K562 (cell line): ENCODE results near the gene SFN. TPM values are rescaled to one million over a fixed set of nuclear protein-coding genes. Genes with fewer than 3 reads are reported as not detected.

Source experiments
- ARNT ChIP-seq, 2 experiments: fragments of 450-650 bp; IDR thresholded peaks; 2 replicates each; pipeline ENCODE4 v1.6.1; 2016; ENCODE audit warnings: mild to moderate bottlenecking in 1 of 2
- ATF1 ChIP-seq, 2 experiments: fragments of 450-650 bp in 1 of 2; IDR thresholded peaks; 2 replicates each; pipeline ENCODE4 v1.6.1; 2016; ENCODE audit warnings: missing compliant biosample characterization in 1 of 2, missing genetic modification characterization in 1 of 2
- HNRNPLL ChIP-seq: fragments of 200-400 bp; formaldehyde crosslinking; IDR thresholded peaks from 2 replicates; pipeline ENCODE4 v1.6.1; 2017; ENCODE audit warnings: low read length, low read depth, mild to moderate bottlenecking; ENCODE audit not compliant: poor library complexity, severe bottlenecking
- KDM1A ChIP-seq, 2 experiments: fragments of 450-650 bp; IDR thresholded peaks; 2 replicates each; pipeline ENCODE4 v1.6.1; 2016; ENCODE audit warnings: mild to moderate bottlenecking in 2 of 2
- KLF13 ChIP-seq: fragments of 450-650 bp; IDR thresholded peaks from 2 replicates; pipeline ENCODE4 v1.6.1; 2016; ENCODE audit warnings: missing genetic modification characterization, low read depth, mild to moderate bottlenecking, missing compliant biosample characterization, moderate library complexity, borderline replicate concordance
- MAFK ChIP-seq: IDR thresholded peaks from 2 replicates; pipeline ENCODE4 v1.6.1; 2011; ENCODE audit warnings: low read length, improper control_type of control experiment
- NR2C1 ChIP-seq, 2 experiments: fragments of 450-650 bp; IDR thresholded peaks; 2 replicates each; pipeline ENCODE4 v1.6.1; 2017; ENCODE audit warnings: mild to moderate bottlenecking in 2 of 2, antibody characterized with exemption in 1 of 2, inconsistent platforms in 1 of 2, missing compliant biosample characterization in 1 of 2, missing genetic modification characterization in 1 of 2
- PPARD ChIP-seq: fragments of 250-450 bp; sonication (Bioruptor Pico); IDR thresholded peaks from 2 replicates; pipeline ENCODE4 v1.8.0; 2022; ENCODE audit warnings: inconsistent platforms, mild to moderate bottlenecking, moderate library complexity
- RB1 ChIP-seq: fragments of 450-650 bp; IDR thresholded peaks from 2 replicates; pipeline ENCODE4 v1.6.1; 2017; ENCODE audit warnings: low read depth, mild to moderate bottlenecking
- SIN3B ChIP-seq: fragments of 450-650 bp; IDR thresholded peaks from 2 replicates; pipeline ENCODE4 v1.6.1; 2017; ENCODE audit warnings: low read depth, mild to moderate bottlenecking, moderate library complexity
- SNRNP70 ChIP-seq: fragments of 200-400 bp; formaldehyde crosslinking; optimal IDR thresholded peaks from 2 replicates; pipeline ENCODE3; 2017; ENCODE audit warnings: low read depth, low read length
- TAF1 ChIP-seq: IDR thresholded peaks from 2 replicates; pipeline ENCODE4 v1.6.1; 2011; ENCODE audit warnings: mild to moderate bottlenecking, low read length, moderate library complexity; ENCODE audit not compliant: insufficient read depth, control insufficient read depth, severe bottlenecking; ENCODE audit errors: extremely low read depth
- ZC3H8 ChIP-seq: fragments of 450-650 bp; IDR thresholded peaks from 2 replicates; pipeline ENCODE4 v1.6.1; 2017
- ZFP1 ChIP-seq: fragments of 450-650 bp; formaldehyde crosslinking; IDR thresholded peaks from 2 replicates; pipeline ENCODE4 v1.4.0; 2020; ENCODE audit warnings: mild to moderate bottlenecking, mixed read lengths
- ZNF707 ChIP-seq: fragments of 250-450 bp; sonication (Bioruptor Pico); conservative IDR thresholded peaks from 2 replicates; pipeline ENCODE4 v1.8.0; 2022; ENCODE audit warnings: inconsistent platforms, mild to moderate bottlenecking, moderate library complexity
- ZZZ3 ChIP-seq: fragments of 450-650 bp; IDR thresholded peaks from 2 replicates; pipeline ENCODE4 v1.6.1; 2016; ENCODE audit warnings: antibody characterized with exemption, mild to moderate bottlenecking, moderate library complexity
- polyA plus RNA-seq, 8 experiments: library from polyadenylated mRNA; depleted of rRNA in 4 of 8; stranded (reverse) in 5 of 8; unstranded in 3 of 8; fragments of >200 nt; fragmentation: Nextera tagmentation in 2 of 8; fragmentation: Illumina TruSeq in 1 of 8; extraction: Ambion mirVana in 2 of 8; extraction: Trizol in 1 of 8; gene quantifications; 2 replicates each; pipeline versions ENCODE4 v1.2.1 to v1.2.3, GENCODE V29; 2011 to 2014; ENCODE audit warnings: inconsistent platforms in 1 of 8, missing spikeins in 1 of 8
- total RNA-seq, 7 experiments: library from RNA; depleted of rRNA in 6 of 7; stranded (reverse); fragments of >200 nt in 6 of 7; fragmentation: Illumina TruSeq in 2 of 7; extraction: Trizol in 2 of 7; gene quantifications; 2 replicates each; pipeline versions ENCODE4 v1.2.1 to v1.2.3, GENCODE V29; 2011 to 2021; ENCODE audit warnings: low replicate concordance in 1 of 7
- TF ChIP-seq, protein P1 (sequence below): sonication (generic); formaldehyde crosslinking; IDR thresholded peaks from 2 replicates; pipeline ENCODE4 v1.8.1; 2022; ENCODE audit warnings: missing genetic modification reagents
- TF ChIP-seq, protein P2 (sequence below): fragments of 450-650 bp; formaldehyde crosslinking; IDR thresholded peaks from 2 replicates; pipeline ENCODE4 v1.4.0; 2022; ENCODE audit warnings: missing genetic modification characterization
- TF ChIP-seq, protein P3 (sequence below): fragments of 250-450 bp; sonication (Bioruptor Pico); IDR thresholded peaks from 2 replicates; pipeline ENCODE4 v1.8.0; 2022; ENCODE audit warnings: moderate library complexity, mild to moderate bottlenecking, inconsistent platforms
- TF ChIP-seq, protein P4 (sequence below): fragments of 450-650 bp; formaldehyde crosslinking; conservative IDR thresholded peaks from 2 replicates; pipeline ENCODE4 v1.4.0; 2022; ENCODE audit warnings: mild to moderate bottlenecking, missing genetic modification characterization
- TF ChIP-seq, protein P5 (sequence below): fragments of 450-650 bp; formaldehyde crosslinking; IDR thresholded peaks from 2 replicates; pipeline ENCODE4 v1.4.0; 2022; ENCODE audit warnings: missing genetic modification characterization

The SFN gene
- total and polyA plus RNA-seq, 9 of the 15 experiments (the other 6 are each of a cell fraction or from before 2014, with no cell fraction given), result 0.10 to 3.8 (median 2.0) TPM

DNA sequence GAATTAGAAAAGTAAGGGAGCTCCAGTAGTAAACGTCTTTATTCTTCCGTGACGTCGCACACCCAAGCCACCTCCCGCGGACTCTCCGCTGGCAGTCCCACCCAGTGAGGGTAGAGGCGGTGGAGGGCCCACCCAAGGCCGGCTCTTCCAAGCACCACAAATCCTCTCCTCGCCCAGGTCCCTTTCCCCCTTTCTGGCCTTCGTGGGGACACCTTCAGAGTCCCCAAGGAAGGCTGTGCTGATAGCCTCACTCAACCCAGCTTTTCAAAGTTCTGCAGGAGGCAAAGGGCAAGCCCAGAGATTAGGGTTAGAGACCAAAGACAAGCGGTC, 27.5 kb downstream of the SFN start (continued):
- TF ChIP-seq HNRNPLL (no peak), ZZZ3 (no peak), SIN3B (no peak), KDM1A (IDR thresholded peaks at IDR 0.05) (no peak), ZNF707 (CRISPR knock-in tag) (0 out of 2 replicates have a peak, but pooled peaks have one; percentile 19), SNRNP70 (no peak), ARNT (IDR thresholded peaks at IDR 0.05) (no peak), ATF1 (CRISPR knock-in tag; IDR thresholded peaks at IDR 0.05) (no peak), ATF1 (tag; IDR thresholded peaks at IDR 0.05) (peak; percentile 80; the same call in 1 of the 2 replicates), TAF1 (peak; percentile 2), ZFP1 (no peak), ZC3H8 (no peak), PPARD (CRISPR knock-in tag) (no peak), RB1 (no peak), MAFK (no peak), NR2C1 (IDR thresholded peaks at IDR 0.05) (no peak), NR2C1 (tag; IDR thresholded peaks at IDR 0.05) (no peak), KLF13 (no peak)
- TF ChIP-seq, protein P1, sequence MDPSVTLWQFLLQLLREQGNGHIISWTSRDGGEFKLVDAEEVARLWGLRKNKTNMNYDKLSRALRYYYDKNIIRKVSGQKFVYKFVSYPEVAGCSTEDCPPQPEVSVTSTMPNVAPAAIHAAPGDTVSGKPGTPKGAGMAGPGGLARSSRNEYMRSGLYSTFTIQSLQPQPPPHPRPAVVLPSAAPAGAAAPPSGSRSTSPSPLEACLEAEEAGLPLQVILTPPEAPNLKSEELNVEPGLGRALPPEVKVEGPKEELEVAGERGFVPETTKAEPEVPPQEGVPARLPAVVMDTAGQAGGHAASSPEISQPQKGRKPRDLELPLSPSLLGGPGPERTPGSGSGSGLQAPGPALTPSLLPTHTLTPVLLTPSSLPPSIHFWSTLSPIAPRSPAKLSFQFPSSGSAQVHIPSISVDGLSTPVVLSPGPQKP, result no peak
- TF ChIP-seq, protein P2, sequence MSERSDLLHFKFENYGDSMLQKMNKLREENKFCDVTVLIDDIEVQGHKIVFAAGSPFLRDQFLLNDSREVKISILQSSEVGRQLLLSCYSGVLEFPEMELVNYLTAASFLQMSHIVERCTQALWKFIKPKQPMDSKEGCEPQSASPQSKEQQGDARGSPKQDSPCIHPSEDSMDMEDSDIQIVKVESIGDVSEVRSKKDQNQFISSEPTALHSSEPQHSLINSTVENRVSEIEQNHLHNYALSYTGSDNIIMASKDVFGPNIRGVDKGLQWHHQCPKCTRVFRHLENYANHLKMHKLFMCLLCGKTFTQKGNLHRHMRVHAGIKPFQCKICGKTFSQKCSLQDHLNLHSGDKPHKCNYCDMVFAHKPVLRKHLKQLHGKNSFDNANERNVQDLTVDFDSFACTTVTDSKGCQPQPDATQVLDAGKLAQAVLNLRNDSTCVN (CRISPR knock-in tag), result 0 out of 2 replicates have a peak, but pooled peaks have one; percentile 76
- TF ChIP-seq, protein P3, sequence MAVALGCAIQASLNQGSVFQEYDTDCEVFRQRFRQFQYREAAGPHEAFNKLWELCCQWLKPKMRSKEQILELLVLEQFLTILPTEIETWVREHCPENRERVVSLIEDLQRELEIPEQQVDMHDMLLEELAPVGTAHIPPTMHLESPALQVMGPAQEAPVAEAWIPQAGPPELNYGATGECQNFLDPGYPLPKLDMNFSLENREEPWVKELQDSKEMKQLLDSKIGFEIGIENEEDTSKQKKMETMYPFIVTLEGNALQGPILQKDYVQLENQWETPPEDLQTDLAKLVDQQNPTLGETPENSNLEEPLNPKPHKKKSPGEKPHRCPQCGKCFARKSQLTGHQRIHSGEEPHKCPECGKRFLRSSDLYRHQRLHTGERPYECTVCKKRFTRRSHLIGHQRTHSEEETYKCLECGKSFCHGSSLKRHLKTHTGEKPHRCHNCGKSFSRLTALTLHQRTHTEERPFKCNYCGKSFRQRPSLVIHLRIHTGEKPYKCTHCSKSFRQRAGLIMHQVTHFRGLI (CRISPR knock-in tag), result no peak
- TF ChIP-seq, protein P4, sequence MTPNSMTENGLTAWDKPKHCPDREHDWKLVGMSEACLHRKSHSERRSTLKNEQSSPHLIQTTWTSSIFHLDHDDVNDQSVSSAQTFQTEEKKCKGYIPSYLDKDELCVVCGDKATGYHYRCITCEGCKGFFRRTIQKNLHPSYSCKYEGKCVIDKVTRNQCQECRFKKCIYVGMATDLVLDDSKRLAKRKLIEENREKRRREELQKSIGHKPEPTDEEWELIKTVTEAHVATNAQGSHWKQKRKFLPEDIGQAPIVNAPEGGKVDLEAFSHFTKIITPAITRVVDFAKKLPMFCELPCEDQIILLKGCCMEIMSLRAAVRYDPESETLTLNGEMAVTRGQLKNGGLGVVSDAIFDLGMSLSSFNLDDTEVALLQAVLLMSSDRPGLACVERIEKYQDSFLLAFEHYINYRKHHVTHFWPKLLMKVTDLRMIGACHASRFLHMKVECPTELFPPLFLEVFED, result peak; percentile 66; the same call in 1 of the 2 replicates
- TF ChIP-seq, protein P5, sequence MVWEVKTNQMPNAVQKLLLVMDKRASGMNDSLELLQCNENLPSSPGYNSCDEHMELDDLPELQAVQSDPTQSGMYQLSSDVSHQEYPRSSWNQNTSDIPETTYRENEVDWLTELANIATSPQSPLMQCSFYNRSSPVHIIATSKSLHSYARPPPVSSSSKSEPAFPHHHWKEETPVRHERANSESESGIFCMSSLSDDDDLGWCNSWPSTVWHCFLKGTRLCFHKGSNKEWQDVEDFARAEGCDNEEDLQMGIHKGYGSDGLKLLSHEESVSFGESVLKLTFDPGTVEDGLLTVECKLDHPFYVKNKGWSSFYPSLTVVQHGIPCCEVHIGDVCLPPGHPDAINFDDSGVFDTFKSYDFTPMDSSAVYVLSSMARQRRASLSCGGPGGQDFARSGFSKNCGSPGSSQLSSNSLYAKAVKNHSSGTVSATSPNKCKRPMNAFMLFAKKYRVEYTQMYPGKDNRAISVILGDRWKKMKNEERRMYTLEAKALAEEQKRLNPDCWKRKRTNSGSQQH, result no peak
